GM18520 (cell line): ENCODE data around the gene GNLY.
"Not testable (repeated sequence)": the region's sequence is repeated elsewhere in the genome, so short reads cannot be mapped to it uniquely, and the experiment has no call there.

ENCODE experiments used
- ATAC-seq: cut with Tn5 transposase; IDR thresholded peaks from one replicate; pipeline ENCODE4 v1.9.1; 2021; ENCODE audit not compliant: unreplicated experiment

GNLY gene

GRCh38 chr2:85694052-85695025, at the start of gene GNLY:
Gene GNLY (plus strand): TSS chr2:85694358. CDS start chr2:85694419, 61 bp downstream.
- no peak for ATAC-seq

DNA sequence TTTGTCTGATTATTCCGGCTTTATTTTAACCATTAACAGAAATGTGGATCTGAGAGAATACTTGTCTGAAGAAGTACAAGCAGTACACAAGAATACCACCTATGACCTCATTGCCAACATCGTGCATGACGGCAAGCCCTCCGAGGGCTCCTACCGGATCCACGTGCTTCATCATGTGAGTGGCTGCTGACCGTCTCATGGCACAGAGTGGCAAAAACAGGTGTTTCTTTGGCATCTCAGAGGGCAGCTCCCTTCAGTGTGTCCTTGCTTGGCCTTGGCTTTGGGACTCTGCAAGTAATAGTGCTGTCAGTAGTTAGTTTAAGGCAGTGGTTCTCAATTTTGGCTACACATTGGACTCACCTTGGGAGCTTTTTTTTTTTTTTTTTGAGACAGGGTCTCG, 49.2 kb upstream of the GNLY start:
- ATAC-seq, result no peak

GRCh38 chr2:85646166-85646565, 48.0 kb upstream of the GNLY start:
- no peak for ATAC-seq

- no peak for ATAC-seq
These were observed 46.2 kb upstream of the GNLY start for GRCh38 chr2:85647823-85648526.

DNA sequence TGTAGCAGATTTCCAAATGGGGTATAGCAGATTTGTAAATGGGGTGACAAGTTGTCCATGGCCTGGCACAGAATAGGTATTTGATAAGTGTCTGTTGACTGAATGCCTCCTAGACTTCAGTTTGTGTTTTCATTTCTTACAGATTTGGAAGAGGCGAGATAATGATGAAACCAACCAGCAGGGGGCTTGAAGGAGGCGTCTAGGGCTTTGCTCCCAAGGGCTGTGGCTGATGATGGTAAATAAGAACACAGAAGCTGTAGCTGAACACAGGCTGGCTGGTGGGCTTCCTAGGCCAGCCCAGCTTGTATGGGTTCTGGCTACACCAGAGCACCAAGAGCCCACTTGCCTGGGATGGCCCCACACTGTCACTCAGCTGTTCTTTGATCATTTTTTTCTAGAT, 45.5 kb upstream of the GNLY start:
- ATAC-seq, result no peak

GRCh38 chr2:85649201-85650190, 44.7 kb upstream of the GNLY start:
- no peak for ATAC-seq

DNA sequence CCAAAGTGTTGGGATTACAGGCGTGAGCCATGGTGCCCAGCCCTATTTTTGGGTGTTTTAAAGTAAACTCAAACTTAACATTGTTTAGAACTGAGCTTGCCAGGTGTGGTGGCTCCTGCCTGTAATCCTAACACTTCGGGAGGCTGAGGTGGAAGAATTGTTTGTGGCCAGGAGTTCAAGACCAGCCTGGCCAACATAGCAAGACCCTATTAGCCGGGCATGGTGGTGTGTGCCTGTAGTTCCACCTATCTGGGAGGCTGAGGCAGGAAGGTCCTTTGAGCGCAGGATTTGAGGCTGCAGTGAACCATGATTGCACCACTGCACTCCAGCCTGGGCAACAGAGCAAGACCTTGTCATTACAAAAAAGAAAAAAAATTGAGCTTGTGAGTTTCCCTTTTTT, 43.7 kb upstream of the GNLY start:
- ATAC-seq, result no peak

DNA sequence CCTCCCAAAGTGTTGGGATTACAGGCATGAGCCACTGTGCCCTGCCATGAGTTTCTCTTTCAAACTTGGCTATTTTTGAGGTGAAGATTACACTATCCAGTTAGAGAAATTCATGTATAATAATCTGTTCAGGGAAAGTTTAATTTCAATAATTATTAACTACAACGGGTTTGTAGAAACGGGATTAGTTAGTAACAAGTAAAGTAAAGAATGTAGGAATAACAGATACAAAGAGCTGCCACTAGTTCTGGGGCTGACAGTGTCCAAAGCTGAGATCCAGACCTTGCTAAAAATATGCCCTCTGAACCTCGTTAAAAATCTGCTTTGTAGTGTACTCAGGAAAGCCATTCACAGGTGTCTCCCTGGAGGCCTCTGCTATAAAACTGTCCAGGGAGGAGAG, 43.1 kb upstream of the GNLY start:
- ATAC-seq, result no peak

GRCh38 chr2:85652056-85652455, 42.1 kb upstream of the GNLY start:
- ATAC-seq, result no peak

GRCh38 chr2:85653996-85654395, 40.2 kb upstream of the GNLY start:
- no peak for ATAC-seq

- no peak for ATAC-seq
These were observed 38.2 kb upstream of the GNLY start for GRCh38 chr2:85655961-85656417.

DNA sequence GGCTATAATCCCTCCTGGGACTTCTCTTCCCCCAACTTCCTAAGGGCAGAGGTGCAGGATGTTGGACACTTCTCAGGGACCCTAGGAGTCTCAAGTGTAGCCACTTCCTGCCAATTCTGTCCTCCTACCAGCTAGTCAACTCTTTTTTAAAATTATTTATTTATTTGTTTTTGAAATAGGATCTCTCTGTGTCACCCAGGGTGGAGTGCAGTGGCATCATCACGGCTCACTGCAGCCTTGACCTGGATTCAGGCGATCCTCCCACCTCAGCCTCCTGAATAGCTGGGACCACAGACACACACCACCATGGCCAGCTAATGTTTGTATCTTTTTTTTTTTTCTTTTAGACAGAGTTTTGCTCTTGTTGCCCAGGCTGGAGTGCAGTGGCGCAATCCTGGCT, 37.7 kb upstream of the GNLY start:
- no peak for ATAC-seq

DNA sequence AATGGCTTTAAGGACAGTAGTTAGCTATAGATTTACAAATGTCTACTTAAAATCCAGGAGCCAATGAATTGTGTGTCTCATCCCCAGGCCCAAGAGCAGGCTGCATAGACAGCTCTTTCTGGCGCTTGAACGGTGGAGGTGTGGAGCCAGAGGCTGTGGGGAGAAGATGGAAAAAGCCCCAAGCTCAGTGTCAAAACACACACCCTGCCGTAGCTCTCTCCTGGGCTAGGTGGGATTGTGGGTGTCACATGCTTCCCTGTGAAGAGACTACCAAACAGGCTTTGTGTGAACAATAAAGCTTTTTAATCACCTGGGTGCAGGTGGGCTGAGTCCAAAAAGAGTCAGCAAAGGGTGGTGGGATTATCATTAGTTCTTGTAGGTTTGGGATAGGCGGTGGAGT, 36.8 kb upstream of the GNLY start:
- not testable (repeated sequence) for ATAC-seq

- no peak for ATAC-seq
These were observed 34.7 kb upstream of the GNLY start for GRCh38 chr2:85659324-85659981.

- not testable (repeated sequence) for ATAC-seq
These were observed 33.9 kb upstream of the GNLY start for GRCh38 chr2:85660301-85660700.

DNA sequence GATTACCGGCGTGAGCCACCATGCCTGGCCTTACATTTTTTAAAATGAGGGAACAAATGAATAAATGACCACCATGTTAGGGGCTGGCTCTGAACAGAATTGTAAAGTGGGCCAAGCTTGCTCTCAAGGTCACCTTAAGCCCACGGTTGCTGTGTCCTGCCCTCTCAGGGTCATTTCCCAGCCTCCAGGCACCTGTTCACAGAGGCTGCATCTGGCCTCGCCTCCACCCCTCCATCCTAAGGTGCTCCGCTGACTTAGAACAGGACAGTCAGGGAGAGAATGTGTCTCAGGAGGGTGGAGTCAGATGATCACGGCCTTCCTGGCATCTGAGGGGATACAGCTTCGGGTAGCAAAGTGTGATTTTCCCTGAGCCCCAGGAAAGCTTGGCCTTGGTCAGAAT, 33.4 kb upstream of the GNLY start:
- ATAC-seq, result no peak

DNA sequence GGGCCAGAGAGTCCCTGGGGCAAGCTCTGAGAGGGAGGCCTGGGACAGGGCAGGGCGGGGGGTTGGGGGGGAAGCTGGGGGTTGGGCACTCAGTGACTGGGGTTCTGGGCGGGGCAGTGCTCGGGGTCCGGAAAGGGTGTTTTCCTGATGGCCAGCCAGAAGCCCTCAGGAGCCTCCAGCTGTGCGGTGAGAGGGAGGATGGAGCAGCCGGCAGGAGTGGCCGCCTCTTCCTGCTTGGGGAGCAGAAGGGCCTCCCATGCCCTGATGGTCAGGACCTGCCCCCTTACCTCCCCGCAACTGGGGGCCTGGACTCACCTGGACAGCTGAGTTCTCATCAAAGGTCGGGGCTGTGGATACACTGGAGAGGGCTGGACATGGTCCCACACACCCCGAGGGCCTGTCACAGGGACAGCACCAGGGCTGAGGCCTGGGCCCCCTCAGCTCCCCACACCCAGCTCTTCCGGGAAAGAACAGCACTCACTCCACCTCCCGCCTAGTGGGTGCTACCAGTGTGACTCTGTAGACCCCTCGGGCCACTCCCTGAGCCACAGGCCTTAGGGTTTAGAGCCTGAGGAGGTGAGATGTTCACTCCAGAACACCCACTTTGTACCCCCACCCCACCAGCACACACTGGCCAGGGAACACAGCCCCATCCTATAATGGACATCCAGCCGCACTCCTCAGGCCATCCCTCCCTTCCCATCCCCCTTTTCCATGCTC, 32.9 kb upstream of the GNLY start:
- ATAC-seq, result no peak

DNA sequence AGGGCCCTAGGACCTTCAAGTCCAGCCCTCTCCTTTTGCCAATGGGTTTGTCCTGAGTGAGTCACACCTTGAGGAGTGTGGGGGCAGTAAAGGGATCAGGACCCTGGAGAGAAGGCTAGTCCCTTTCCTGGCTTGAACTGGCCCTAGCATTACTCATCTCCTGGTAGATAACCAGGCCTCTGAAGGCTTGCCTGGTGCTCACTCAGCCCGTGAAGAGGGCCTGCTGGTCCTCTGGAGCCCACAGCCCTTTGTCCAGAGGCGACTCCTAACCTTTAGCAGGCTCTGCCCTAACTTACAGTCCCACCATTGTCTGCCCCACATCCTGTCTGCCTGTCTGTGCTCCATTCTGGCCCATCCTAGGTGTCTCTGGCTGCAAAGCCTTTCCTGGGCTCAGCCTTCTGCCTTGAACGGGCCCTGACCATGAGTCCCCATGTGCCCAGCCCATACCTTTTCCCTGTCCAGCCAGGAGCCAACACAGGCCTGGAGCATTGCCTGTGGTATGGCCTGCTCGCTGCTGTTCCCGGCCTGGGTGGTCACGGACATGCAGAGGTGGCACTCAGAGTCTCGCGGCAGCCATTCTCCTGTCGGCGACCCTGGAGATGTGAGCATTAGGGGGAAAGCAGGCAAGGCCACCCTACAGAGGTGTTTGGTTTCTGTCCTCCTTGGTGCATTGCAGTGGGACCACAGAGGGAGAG, 31.1 kb upstream of the GNLY start:
- ATAC-seq, result no peak
